MCF 10A (cell line): ENCODE measurements around the gene HMG20A. TPM values are rescaled to one million over a fixed set of nuclear protein-coding genes. Genes with fewer than 3 reads are reported as not detected.

Experiments used
- BruUV-seq: library from RNA; stranded (reverse); fragments of 400-500 nt; replicated peaks from 2 replicates; lab custom pipeline; 2021; lab: Mats Ljungman, UMichigan
- CTCF ChIA-PET: fragments of 300-600 bp; sonication (Branson Sonifier 250); formaldehyde crosslinking; extraction: SDS; loops from one replicate; lab custom pipeline; 2021; ENCODE audit warnings: antibody characterized with exemption, inconsistent platforms; lab: Yijun Ruan, JAX
- POLR2A ChIA-PET: fragments of 300-600, 350-650 bp; sonication (Branson Sonifier 250); formaldehyde crosslinking; extraction: SDS; loops from one replicate; lab custom pipeline; 2020; ENCODE audit warnings: antibody characterized with exemption, inconsistent platforms; lab: Yijun Ruan, JAX
- DNase-seq: peaks from one replicate; pipeline ENCODE4 v3.0.0-alpha.2; 2018; ENCODE audit not compliant: unreplicated experiment
- H3K27ac Mint-ChIP-seq: one replicate; pipeline ENCODE4 v1.8.0; 2022; ENCODE audit warnings: mild to moderate bottlenecking, low read depth, mixed read lengths; ENCODE audit not compliant: unreplicated experiment
- H3K27me3 Mint-ChIP-seq: one replicate; pipeline ENCODE4 v1.8.0; 2022; ENCODE audit warnings: mixed read lengths; ENCODE audit not compliant: insufficient read depth, unreplicated experiment
- H3K36me3 Mint-ChIP-seq: one replicate; pipeline ENCODE4 v1.8.0; 2022; ENCODE audit warnings: mild to moderate bottlenecking, moderate library complexity, mixed read lengths; ENCODE audit not compliant: insufficient read depth, unreplicated experiment
- H3K4me1 Mint-ChIP-seq: one replicate; pipeline ENCODE4 v1.8.0; 2022; ENCODE audit warnings: mixed read lengths; ENCODE audit not compliant: insufficient read depth, unreplicated experiment
- H3K4me3 Mint-ChIP-seq: one replicate; pipeline ENCODE4 v1.8.0; 2022; ENCODE audit warnings: mild to moderate bottlenecking, moderate library complexity, mixed read lengths; ENCODE audit not compliant: unreplicated experiment
- H3K9me3 Mint-ChIP-seq: one replicate; pipeline ENCODE4 v1.8.0; 2022; ENCODE audit warnings: mixed read lengths; ENCODE audit not compliant: unreplicated experiment
- CTCF ChIP-seq: fragments of 200-600 bp; IDR thresholded peaks from one replicate; pipeline ENCODE4 v1.8.0; 2022; ENCODE audit warnings: antibody characterized with exemption, mild to moderate bottlenecking; ENCODE audit not compliant: unreplicated experiment
- intact Hi-C: fragments of 100-400 bp; cut with micrococcal nuclease; formaldehyde crosslinking; loops from 2 replicates; pipeline ENCODE4 v1.14.1; 2022
- total RNA-seq: library from RNA; stranded (reverse); gene quantifications from 2 replicates; pipeline ENCODE4 v1.2.3, GENCODE V29; 2022

The HMG20A gene
- total RNA-seq, 1 experiment from 2014 or later = 39.7 TPM

GRCh38 chr15:77384589-77385359 is 35.9 kb upstream of the HMG20A start:
- ChIA-PET CTCF (interaction anchor here (0.6 kb wide), 1 partner anchor 158 kb away, joined by 3 read pairs; no protein-coding TSS in a partner anchor), POLR2A (no interaction called here)
- BruUV-seq = no TSS peak
- Mint-ChIP-seq H3K4me1 (peaks cover 5% of the 10 kb centered on the region), H3K27me3 (no peaks in the 10 kb centered on the region), H3K36me3 (no peaks in the 10 kb centered on the region), H3K4me3 (no peak overlapping the region), H3K27ac (no peak overlapping the region), H3K9me3 (no peaks in the 10 kb centered on the region)
- DNase-seq = no peak
- TF ChIP-seq CTCF = no peak
- intact Hi-C loops = no loop called here

GRCh38 chr15:77386626-77387025 is 34.1 kb upstream of the HMG20A start:
- Mint-ChIP-seq H3K27ac (no peak overlapping the region), H3K4me3 (no peak overlapping the region), H3K4me1 (peaks cover 5% of the 10 kb centered on the region), H3K9me3 (no peaks in the 10 kb centered on the region), H3K36me3 (no peaks in the 10 kb centered on the region), H3K27me3 (no peaks in the 10 kb centered on the region)
- POLR2A ChIA-PET = no interaction called here
- BruUV-seq = no TSS peak
- CTCF ChIA-PET = interaction anchor here (0.5 to 1.0 kb wide), 3 partner anchors 22 to 435 kb away, joined by 3 to 4 read pairs (median 3); no protein-coding TSS in a partner anchor
- no peak for TF ChIP-seq CTCF
- intact Hi-C loops = no loop called here
- DNase-seq = no peak

GRCh38 chr15:77387365-77388105 is 33.2 kb upstream of the HMG20A start:
- no peak for DNase-seq
- POLR2A ChIA-PET = interaction anchor here (0.8 to 1.3 kb wide), 2 partner anchors 12 to 34 kb away, joined by 3 to 4 read pairs; partner anchors contain the start of gene HMG20A
- CTCF ChIA-PET = interaction anchor here (0.5 to 0.6 kb wide), 3 partner anchors 108 to 1762 kb away, joined by 3 read pairs; partner anchors contain the start of gene SNUPN
- H3K4me1 Mint-ChIP-seq = peaks cover 5% of the 10 kb centered on the region
- no peak overlapping the region for H3K4me3 Mint-ChIP-seq
- H3K36me3 Mint-ChIP-seq = no peaks in the 10 kb centered on the region
- no TSS peak for BruUV-seq
- no peaks in the 10 kb centered on the region for H3K9me3 Mint-ChIP-seq
- H3K27me3 Mint-ChIP-seq = no peaks in the 10 kb centered on the region
- intact Hi-C loops = no loop called here
- TF ChIP-seq CTCF = no peak
- H3K27ac Mint-ChIP-seq = no peak overlapping the region

- BruUV-seq = no TSS peak
- Mint-ChIP-seq H3K27ac (no peak overlapping the region), H3K36me3 (no peaks in the 10 kb centered on the region), H3K4me1 (peaks cover 5% of the 10 kb centered on the region), H3K9me3 (peaks cover 7% of the 10 kb centered on the region), H3K27me3 (no peaks in the 10 kb centered on the region), H3K4me3 (no peak overlapping the region)
- ChIA-PET POLR2A (interaction anchor here (0.6 to 1.2 kb wide), 2 partner anchors 19 to 37 kb away, joined by 3 read pairs; no protein-coding TSS in a partner anchor), CTCF (no interaction called here)
- no peak for TF ChIP-seq CTCF
- intact Hi-C loops = no loop called here
- DNase-seq = no peak
These were observed 29.2 kb upstream of the HMG20A start for GRCh38 chr15:77391372-77391951.
